DND-41 (cell line): Measurements from ENCODE around the gene GPR89B.
"Not testable (repeated sequence)": the region's sequence is repeated elsewhere in the genome, so short reads cannot be mapped to it uniquely, and the experiment has no call there.

ENCODE experiments used
- EZH2 ChIP-seq: IDR thresholded peaks from 3 replicates; pipeline ENCODE4 v1.6.1; 2012; ENCODE audit warnings: borderline replicate concordance, low read depth, mild to moderate bottlenecking, moderate library complexity, low read length, inconsistent platforms; ENCODE audit not compliant: severe bottlenecking
- TF ChIP-seq, protein P1 (sequence below): IDR thresholded peaks from 2 replicates; pipeline ENCODE4 v1.5.1; 2012; ENCODE audit warnings: borderline replicate concordance, low read length, moderate library complexity, mild to moderate bottlenecking; ENCODE audit not compliant: poor library complexity, severe bottlenecking; ENCODE audit errors: extremely low read depth

DNA sequence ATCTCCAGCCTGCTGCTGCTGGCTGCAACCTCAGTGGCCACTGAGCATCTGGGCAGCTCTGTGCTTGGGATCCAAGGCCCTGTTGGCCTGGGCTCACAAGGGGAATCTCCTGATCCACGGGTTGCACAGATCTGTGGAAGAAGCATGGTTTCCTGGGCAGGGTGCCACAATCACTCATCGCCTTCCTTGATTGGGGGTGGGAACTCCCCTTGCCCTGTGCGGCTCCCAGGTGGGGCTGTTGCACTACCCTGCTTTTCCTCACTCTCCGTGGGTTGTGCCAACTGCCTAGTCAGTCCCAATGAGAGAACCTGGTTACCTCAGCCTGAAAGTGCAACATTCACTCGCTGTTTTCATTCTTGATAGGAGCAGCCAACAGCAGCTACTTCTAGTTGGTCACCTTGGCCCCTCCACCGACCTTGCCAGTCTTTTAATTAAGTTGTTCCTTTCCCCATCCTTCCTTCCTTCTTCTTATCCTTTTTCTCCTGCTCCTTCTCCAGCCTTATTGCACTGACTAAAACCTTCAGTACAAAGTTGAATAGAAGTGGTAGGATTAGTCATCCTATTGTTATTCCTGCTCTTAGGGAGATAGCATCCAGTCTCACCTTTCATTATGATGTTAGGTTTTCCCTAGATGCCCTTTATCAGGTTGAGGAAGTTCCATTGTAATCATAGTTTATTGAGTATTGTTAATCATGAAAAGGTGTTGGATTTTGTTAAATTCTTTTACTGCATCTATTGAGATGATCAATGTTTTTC is 50.9 kb downstream of the GPR89B start:
- TF ChIP-seq, protein P1, sequence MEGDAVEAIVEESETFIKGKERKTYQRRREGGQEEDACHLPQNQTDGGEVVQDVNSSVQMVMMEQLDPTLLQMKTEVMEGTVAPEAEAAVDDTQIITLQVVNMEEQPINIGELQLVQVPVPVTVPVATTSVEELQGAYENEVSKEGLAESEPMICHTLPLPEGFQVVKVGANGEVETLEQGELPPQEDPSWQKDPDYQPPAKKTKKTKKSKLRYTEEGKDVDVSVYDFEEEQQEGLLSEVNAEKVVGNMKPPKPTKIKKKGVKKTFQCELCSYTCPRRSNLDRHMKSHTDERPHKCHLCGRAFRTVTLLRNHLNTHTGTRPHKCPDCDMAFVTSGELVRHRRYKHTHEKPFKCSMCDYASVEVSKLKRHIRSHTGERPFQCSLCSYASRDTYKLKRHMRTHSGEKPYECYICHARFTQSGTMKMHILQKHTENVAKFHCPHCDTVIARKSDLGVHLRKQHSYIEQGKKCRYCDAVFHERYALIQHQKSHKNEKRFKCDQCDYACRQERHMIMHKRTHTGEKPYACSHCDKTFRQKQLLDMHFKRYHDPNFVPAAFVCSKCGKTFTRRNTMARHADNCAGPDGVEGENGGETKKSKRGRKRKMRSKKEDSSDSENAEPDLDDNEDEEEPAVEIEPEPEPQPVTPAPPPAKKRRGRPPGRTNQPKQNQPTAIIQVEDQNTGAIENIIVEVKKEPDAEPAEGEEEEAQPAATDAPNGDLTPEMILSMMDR = not testable (repeated sequence)
- not testable (repeated sequence) for TF ChIP-seq EZH2
